Measurements from ENCODE around the gene DNAJC15. TPM values are rescaled to one million over a fixed set of nuclear protein-coding genes. Genes with fewer than 3 reads are reported as not detected.

Gene DNAJC15
- total and polyA plus RNA-seq, 2 of the 8 experiments (the other 6 are each of a cell fraction or from before 2014, with no cell fraction given): 5.8 to 20.8 TPM

- H3K56ac ChIP-seq (replicated peaks; ENCODE audit: insufficient read length, low read depth, low read length): no peak overlapping the region
- H3K27ac ChIP-seq (ENCODE audit: low read depth, low read length): no peak overlapping the region
- FAIRE-seq: peak; percentile 19
Observed at GRCh38 chr13:43005460-43006236, 17.7 kb upstream of the DNAJC15 start.

More at GRCh38 chr13:43005460-43006236, 17.7 kb upstream of the DNAJC15 start:
- H2AK5ac ChIP-seq (ENCODE audit: low read depth, low read length): no peak overlapping the region
- ChIA-PET POLR2A (ENCODE audit: partially characterized antibody) (no interaction called here), CTCF (ENCODE audit: partially characterized antibody) (interaction anchor here (0.6 to 1.5 kb wide), 4 partner anchors 11 to 1527 kb away, joined by 3 to 4 read pairs (median 4); no protein-coding TSS in a partner anchor)
- H3K23me2 ChIP-seq (ENCODE audit: low read depth, low read length): no peaks in the 10 kb centered on the region
- no peak overlapping the region for H2AFZ ChIP-seq (ENCODE audit: low read length)
- peaks cover 0 to 4% (median 0%) of the 10 kb centered on the region in 4 experiments; a peak in 2 of 7 replicates for H3K4me1 ChIP-seq (replicated peaks in 1 of 4; ENCODE audit: control insufficient read depth in 3 of 4, insufficient read depth in 4 of 4, low read length in 3 of 4)
- no peak overlapping the region for H2BK12ac ChIP-seq (ENCODE audit: low read depth, low read length)
- H3K79me1 ChIP-seq (ENCODE audit: low read depth, low read length): no peaks in the 10 kb centered on the region
- no peak for DNase-seq (ENCODE audit: low read depth in 1 of 2, low spot score in 2 of 2)
- no peak overlapping the region for H4K91ac ChIP-seq (replicated peaks; ENCODE audit: insufficient read length, low read length)
- no peak overlapping the region for H2BK120ac ChIP-seq (replicated peaks; ENCODE audit: low read depth, low read length)
- H3K36me3 ChIP-seq (ENCODE audit: control insufficient read depth in 2 of 4, insufficient read depth in 4 of 4, low read length in 3 of 4): no peaks in the 10 kb centered on the region
- H3K79me2 ChIP-seq (ENCODE audit: control insufficient read depth in 1 of 2, insufficient read depth in 2 of 2, low read length in 2 of 2): no peaks in the 10 kb centered on the region
- no peak overlapping the region for H3K23ac ChIP-seq (ENCODE audit: insufficient read length)
- H2BK20ac ChIP-seq (ENCODE audit: low read length): no peak overlapping the region
- no peak overlapping the region for H3K4ac ChIP-seq (replicated peaks; ENCODE audit: insufficient read length, low read depth, low read length)
- H4K8ac ChIP-seq (ENCODE audit: extremely low read depth, insufficient read depth, low read length): no peak overlapping the region
- no peaks in the 10 kb centered on the region for H3K27me3 ChIP-seq (replicated peaks in 1 of 4; ENCODE audit: control insufficient read depth in 3 of 4, extremely low read depth in 1 of 4, insufficient read depth in 3 of 4, low read length in 3 of 4)
- 92% methylated on average over 3 of the region's 3 CpGs; no CpG with 5 or more reads in 1 of the 2 experiments for WGBS, 2 experiments (ENCODE audit: extremely low coverage in 1 of 2, insufficient coverage in 1 of 2, insufficient read length in 1 of 2, insufficient replicate concordance in 2 of 2, low coverage in 1 of 2, low lambda C conversion rate in 2 of 2, missing lambda C conversion rate in 1 of 2)
- no peak overlapping the region for H3K18ac ChIP-seq (ENCODE audit: extremely low read depth, low read length)
- TF ChIP-seq JUND (IDR thresholded peaks at IDR 0.05; ENCODE audit: low read length) (no peak), ASH2L (IDR thresholded peaks at IDR 0.05; ENCODE audit: low read length) (no peak), EZH2 (IDR thresholded peaks at IDR 0.05; ENCODE audit: low read depth, low read length, severe bottlenecking) (no peak), SP4 (IDR thresholded peaks at IDR 0.05; ENCODE audit: low read length) (no peak), CEBPB (IDR thresholded peaks at IDR 0.05; ENCODE audit: low read depth, low read length) (peak; percentile 59; the same call in 1 of the 2 replicates), TEAD4 (IDR thresholded peaks at IDR 0.05; ENCODE audit: low read depth, low read length) (0 out of 2 replicates have a peak, but pooled peaks have one; percentile 45), SP2 (IDR thresholded peaks at IDR 0.05; ENCODE audit: low read length) (no peak), FOSL1 (IDR thresholded peaks at IDR 0.05; ENCODE audit: insufficient read depth, low read depth, low read length) (no peak)
- H3K9ac ChIP-seq (replicated peaks in 1 of 4; ENCODE audit: extremely low read depth in 1 of 4, low read depth in 3 of 4, low read length in 3 of 4): no peak overlapping the region
- H2BK15ac ChIP-seq (ENCODE audit: low read length): no peak overlapping the region
- no peaks in the 10 kb centered on the region for H3K9me3 ChIP-seq (ENCODE audit: insufficient read depth in 2 of 2, low read depth in 1 of 2, low read length in 1 of 2)
- H4K5ac ChIP-seq (ENCODE audit: insufficient read length, low read depth, low read length): no peak overlapping the region
- H3K4me3 ChIP-seq (ENCODE audit: extremely low read depth in 1 of 4, insufficient read depth in 2 of 4, low read depth in 3 of 4, low read length in 4 of 4): no peak overlapping the region
- H3K4me2 ChIP-seq (ENCODE audit: insufficient read depth in 1 of 2, low read depth in 2 of 2, low read length in 2 of 2): no peak overlapping the region
- H2BK5ac ChIP-seq (ENCODE audit: low read depth, low read length): no peak overlapping the region
- no peaks in the 10 kb centered on the region for H4K20me1 ChIP-seq (replicated peaks in 1 of 2; ENCODE audit: control insufficient read depth in 1 of 2, insufficient read depth in 2 of 2, low read length in 2 of 2)
- no peak overlapping the region for H3K14ac ChIP-seq (ENCODE audit: insufficient read length)
